22Rv1 (cell line): ENCODE data around the gene AKT3.

Experiments used
- H3K27ac ChIP-seq: fragments of 450-650 bp; 2 replicates; pipeline ENCODE4 v1.5.1; 2017
- ZFX ChIP-seq: fragments of 450-650 bp; IDR thresholded peaks from 2 replicates; pipeline ENCODE4 v1.6.1; 2017; ENCODE audit warnings: antibody characterized with exemption, borderline replicate concordance
- TF ChIP-seq, protein P1 (sequence below): fragments of 450-650 bp; IDR thresholded peaks from 2 replicates; pipeline ENCODE4 v1.5.1; 2017; ENCODE audit warnings: mild to moderate bottlenecking

Gene AKT3

DNA sequence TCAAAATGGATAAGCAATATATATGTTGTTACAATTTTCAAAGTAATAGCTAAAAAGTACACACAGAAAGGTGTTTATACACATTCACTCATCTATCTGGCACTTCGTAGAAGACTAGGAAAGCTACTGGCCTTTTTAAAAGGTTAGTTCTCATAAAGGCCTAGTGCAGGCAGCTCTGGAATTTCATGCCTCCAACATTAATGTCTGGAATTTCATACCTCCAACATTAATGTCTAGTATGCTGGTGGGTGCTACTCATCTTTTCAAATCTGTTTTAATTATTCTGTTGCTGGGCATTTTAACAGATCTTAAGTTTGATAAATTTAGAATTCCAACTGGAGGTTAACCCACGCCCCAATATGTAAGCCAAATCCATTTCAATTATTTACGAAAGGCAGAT is 124.2 kb downstream of the AKT3 start:
- no peak overlapping the region for H3K27ac ChIP-seq
- TF ChIP-seq, protein P1, sequence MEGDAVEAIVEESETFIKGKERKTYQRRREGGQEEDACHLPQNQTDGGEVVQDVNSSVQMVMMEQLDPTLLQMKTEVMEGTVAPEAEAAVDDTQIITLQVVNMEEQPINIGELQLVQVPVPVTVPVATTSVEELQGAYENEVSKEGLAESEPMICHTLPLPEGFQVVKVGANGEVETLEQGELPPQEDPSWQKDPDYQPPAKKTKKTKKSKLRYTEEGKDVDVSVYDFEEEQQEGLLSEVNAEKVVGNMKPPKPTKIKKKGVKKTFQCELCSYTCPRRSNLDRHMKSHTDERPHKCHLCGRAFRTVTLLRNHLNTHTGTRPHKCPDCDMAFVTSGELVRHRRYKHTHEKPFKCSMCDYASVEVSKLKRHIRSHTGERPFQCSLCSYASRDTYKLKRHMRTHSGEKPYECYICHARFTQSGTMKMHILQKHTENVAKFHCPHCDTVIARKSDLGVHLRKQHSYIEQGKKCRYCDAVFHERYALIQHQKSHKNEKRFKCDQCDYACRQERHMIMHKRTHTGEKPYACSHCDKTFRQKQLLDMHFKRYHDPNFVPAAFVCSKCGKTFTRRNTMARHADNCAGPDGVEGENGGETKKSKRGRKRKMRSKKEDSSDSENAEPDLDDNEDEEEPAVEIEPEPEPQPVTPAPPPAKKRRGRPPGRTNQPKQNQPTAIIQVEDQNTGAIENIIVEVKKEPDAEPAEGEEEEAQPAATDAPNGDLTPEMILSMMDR, result no peak
- TF ChIP-seq ZFX, result no peak

DNA sequence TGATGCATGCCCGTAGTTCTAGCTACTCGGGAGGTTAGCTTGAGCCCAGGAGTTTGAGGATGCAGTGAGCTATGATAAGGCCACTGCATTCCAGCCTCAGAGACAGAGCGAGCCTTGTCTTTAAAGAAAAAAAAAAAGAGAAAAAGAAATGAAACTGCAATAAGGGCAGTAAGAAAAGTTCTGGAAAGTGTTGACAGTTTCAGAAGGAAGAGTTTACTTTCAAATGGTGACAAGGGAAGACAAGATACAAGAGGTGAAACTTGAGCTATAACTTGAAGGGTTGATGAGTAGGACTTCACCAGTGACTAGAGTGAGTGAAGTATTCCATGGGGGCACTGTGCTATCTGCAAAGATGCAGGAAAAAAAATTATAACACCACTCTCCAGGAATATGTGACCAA is 125.0 kb downstream of the AKT3 start:
- TF ChIP-seq, protein P1, result no peak
- TF ChIP-seq ZFX, result no peak
- H3K27ac ChIP-seq, result no peak overlapping the region

DNA sequence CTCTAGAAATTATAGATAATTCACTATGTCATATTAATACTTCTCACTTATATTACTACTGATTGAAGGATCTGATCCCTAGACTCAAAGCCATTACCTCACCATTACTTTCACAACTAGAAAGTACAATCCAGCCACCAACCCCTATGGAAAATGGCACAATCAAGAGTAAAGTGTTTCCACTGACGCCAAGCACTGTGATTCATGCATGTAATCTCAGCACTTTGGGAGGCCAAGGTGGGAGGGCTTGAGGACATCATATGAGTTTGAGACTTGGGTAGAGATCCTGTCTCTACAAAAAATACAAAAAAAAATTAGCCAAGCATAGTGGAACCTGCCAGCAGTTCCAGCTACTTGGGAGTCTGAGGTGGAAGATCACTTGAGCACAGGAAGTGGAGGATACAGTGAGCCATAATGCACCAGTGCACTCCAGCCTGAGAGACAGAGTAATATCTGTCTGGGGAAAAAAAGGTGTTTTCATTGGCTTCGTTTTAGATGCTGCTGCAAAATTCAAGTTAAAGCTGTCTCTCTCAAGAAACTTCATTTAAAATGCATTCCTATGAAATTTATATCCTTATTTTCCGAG is 126.5 kb downstream of the AKT3 start:
- TF ChIP-seq, protein P1, result no peak
- TF ChIP-seq ZFX, result no peak

DNA sequence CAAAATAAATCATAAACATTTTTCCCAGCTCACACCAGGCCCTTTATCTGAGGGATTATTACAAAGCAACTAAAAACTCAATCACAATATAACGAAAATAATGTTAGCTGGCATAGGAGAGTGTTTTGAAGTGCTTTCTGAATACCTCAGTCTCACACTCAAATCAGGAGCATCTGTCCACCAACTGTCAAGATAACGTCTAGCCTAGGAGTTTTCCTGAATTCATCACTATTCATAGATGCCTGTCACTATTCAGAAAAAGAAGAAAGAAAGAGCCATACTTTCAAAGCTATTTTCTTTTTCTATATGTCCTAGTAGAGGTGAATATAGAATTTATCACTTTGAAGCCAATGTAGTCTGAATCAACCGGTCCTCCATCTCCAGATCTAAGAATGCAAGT is 127.0 kb downstream of the AKT3 start:
- TF ChIP-seq, protein P1, result no peak
- no peak for TF ChIP-seq ZFX
- no peak overlapping the region for H3K27ac ChIP-seq

More for the DNA sequence above, 126.5 kb downstream of the AKT3 start:
- H3K27ac ChIP-seq, result no peak overlapping the region

DNA sequence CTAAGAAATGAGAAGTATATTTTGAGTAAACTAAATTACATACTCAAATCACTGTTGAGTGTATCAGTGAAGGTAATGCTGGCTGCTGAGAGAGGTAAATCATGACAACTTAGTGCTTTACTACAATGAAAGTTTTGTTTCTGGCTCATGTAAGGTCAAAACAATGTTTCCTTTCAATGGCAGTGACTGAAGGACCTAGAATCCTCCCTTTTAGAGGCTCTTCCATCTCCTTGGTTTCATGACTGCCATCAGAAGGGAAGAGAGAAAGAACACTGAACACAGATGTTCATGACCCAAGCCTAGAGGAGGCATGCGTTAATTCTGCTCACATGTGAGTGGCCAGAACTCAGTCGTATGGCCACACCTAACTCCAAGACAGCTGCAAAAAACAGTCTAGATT is 130.6 kb downstream of the AKT3 start:
- TF ChIP-seq, protein P1, result no peak
- TF ChIP-seq ZFX, result no peak
- no peak overlapping the region for H3K27ac ChIP-seq

DNA sequence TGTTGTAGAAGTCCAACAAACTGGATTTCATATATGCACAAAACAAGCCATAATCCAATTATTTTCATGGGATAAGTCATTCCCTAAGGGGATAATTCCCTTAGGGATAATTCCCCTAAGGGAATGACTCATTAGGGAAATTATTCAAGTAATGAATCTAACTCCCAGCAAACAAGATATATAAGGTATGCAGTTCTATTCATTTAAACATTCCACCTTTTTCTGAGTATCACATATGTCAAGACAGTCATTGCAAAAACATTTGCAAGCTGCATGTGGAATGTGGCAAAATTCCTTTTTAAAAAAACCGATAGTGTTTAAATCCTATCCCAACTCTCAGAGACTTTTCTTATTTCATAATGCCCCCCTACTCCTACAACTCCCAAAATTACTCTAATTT is 131.2 kb downstream of the AKT3 start:
- no peak overlapping the region for H3K27ac ChIP-seq
- TF ChIP-seq ZFX, result no peak
- TF ChIP-seq, protein P1, result no peak

DNA sequence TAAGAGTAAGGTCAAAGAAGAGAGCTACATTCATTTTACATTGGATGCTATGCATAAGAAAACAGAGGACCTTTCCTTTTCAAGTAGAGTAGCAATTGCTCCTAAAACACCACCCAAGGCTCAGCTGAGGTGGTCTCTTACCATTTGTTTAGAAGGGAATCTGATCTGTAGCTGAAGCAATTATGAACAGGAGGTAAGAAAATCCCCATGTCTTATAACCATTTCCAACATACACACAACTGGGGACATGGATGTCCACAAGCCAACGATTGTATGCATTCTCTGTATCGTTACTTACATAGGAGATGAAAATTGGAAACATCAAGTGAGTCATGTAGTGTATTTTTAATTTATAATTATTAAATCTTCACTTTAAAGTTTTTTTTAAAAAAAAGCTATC is 132.0 kb downstream of the AKT3 start:
- H3K27ac ChIP-seq, result no peak overlapping the region
- TF ChIP-seq, protein P1, result no peak
- no peak for TF ChIP-seq ZFX
